Transverse colon (tissue), 3 donors: Measurements from ENCODE around the gene TBX1.

Source experiments
- POLR2A ChIP-seq: fragments of 450-650 bp; IDR thresholded peaks from one replicate; pipeline ENCODE4 v1.6.1; 2016; ENCODE audit warnings: antibody characterized with exemption, mild to moderate bottlenecking, moderate library complexity
- TF ChIP-seq, protein P1 (sequence below), 5 experiments: fragments of 200-600 bp in 3 of 5; fragments of 450-650 bp in 2 of 5; sonication (generic) in 3 of 5; IDR thresholded peaks; 1 replicate in 2 of 5; 2 replicates in 3 of 5; pipeline ENCODE4 v1.5.1; 2016 to 2017; ENCODE audit warnings: antibody characterized with exemption in 5 of 5, inconsistent platforms in 3 of 5, mild to moderate bottlenecking in 2 of 5, moderate library complexity in 1 of 5

DNA sequence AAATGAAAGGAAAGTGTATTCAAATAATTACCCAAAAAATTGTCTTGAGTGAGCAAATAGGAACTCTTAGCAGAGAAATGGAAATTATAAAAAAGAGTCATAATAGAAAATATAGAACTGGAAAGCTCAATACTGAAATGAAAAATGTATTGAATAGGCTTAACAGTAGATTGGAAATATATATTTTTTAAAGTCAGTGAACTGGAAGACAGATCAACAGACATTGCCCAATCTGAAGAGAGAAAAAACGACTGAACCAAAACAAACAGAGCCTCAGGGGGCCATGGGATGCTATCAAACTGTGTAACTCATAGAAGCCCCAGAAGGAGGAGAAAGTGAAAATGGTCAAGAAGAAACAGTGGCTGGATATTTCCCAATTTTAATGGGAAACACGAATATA, 32.6 kb downstream of the TBX1 start:
- TF ChIP-seq, protein P1, sequence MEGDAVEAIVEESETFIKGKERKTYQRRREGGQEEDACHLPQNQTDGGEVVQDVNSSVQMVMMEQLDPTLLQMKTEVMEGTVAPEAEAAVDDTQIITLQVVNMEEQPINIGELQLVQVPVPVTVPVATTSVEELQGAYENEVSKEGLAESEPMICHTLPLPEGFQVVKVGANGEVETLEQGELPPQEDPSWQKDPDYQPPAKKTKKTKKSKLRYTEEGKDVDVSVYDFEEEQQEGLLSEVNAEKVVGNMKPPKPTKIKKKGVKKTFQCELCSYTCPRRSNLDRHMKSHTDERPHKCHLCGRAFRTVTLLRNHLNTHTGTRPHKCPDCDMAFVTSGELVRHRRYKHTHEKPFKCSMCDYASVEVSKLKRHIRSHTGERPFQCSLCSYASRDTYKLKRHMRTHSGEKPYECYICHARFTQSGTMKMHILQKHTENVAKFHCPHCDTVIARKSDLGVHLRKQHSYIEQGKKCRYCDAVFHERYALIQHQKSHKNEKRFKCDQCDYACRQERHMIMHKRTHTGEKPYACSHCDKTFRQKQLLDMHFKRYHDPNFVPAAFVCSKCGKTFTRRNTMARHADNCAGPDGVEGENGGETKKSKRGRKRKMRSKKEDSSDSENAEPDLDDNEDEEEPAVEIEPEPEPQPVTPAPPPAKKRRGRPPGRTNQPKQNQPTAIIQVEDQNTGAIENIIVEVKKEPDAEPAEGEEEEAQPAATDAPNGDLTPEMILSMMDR (IDR thresholded peaks at IDR 0.05): no peak
- no peak for TF ChIP-seq POLR2A
